Omental fat pad (tissue), 4 donors: Measurements from ENCODE around the gene AP5Z1. TPM values are rescaled to one million over a fixed set of nuclear protein-coding genes. Genes with fewer than 3 reads are reported as not detected.

ENCODE experiments used
- ATAC-seq: fragments of 150-250 bp; one replicate; pipeline ENCODE4 v1.9.1; 2016; ENCODE audit warnings: mild to moderate bottlenecking, moderate library complexity; ENCODE audit not compliant: low FRiP score
- DNase-seq: peaks from one replicate; pipeline ENCODE4 v3.0.0-alpha.2; 2019; ENCODE audit warnings: low spot score
- CTCF ChIP-seq, 3 donors: fragments of 450-650 bp; IDR thresholded peaks; one replicate each; pipeline ENCODE4 v1.5.1; 2016 to 2017; ENCODE audit warnings: antibody characterized with exemption in 3 of 3, mild to moderate bottlenecking in 3 of 3, moderate library complexity in 2 of 3
- total RNA-seq, 4 donors: library from RNA; depleted of rRNA; stranded (reverse); fragments of >200 nt; gene quantifications; one replicate each; pipeline ENCODE4 v1.1.0, GENCODE V29; 2016

AP5Z1 gene
- total RNA-seq, 4 donors from 2014 or later = 14.8 to 36.9 (median 28.1) TPM

GRCh38 chr7:4739528-4739992, 35.9 kb upstream of the AP5Z1 start:
- ATAC-seq (no peak), DNase-seq (no peak)
- peak in 1 of 3 donors; percentile 22 for TF ChIP-seq CTCF (IDR thresholded peaks at IDR 0.05)

GRCh38 chr7:4740796-4741195, 34.6 kb upstream of the AP5Z1 start:
- no peak for TF ChIP-seq CTCF (IDR thresholded peaks at IDR 0.05)
- ATAC-seq (no peak), DNase-seq (no peak)

- ATAC-seq (no peak), DNase-seq (no peak)
- no peak for TF ChIP-seq CTCF (IDR thresholded peaks at IDR 0.05)
Observed at GRCh38 chr7:4742051-4742573, 33.3 kb upstream of the AP5Z1 start.

GRCh38 chr7:4742852-4743251, 32.6 kb upstream of the AP5Z1 start:
- ATAC-seq (no peak), DNase-seq (no peak)
- no peak for TF ChIP-seq CTCF (IDR thresholded peaks at IDR 0.05)

- ATAC-seq = peak; percentile 95
- no peak for TF ChIP-seq CTCF (IDR thresholded peaks at IDR 0.05)
Observed at GRCh38 chr7:4744391-4745264, 30.8 kb upstream of the AP5Z1 start.

GRCh38 chr7:4745265-4745919, 30.0 kb upstream of the AP5Z1 start:
- no peak for TF ChIP-seq CTCF (IDR thresholded peaks at IDR 0.05)
- no peak for DNase-seq

More at GRCh38 chr7:4744391-4745264, 30.8 kb upstream of the AP5Z1 start:
- DNase-seq = peak; percentile 84

More at GRCh38 chr7:4745265-4745919, 30.0 kb upstream of the AP5Z1 start:
- ATAC-seq = no peak
